NCI-H2227 (cell line): ENCODE measurements around the gene UTF1.

Experiments
- DNase-seq: peaks from one replicate; lab custom pipeline; 2025; ENCODE audit not compliant: unreplicated experiment; lab: John Stamatoyannopoulos, UW

Gene UTF1, protein sequence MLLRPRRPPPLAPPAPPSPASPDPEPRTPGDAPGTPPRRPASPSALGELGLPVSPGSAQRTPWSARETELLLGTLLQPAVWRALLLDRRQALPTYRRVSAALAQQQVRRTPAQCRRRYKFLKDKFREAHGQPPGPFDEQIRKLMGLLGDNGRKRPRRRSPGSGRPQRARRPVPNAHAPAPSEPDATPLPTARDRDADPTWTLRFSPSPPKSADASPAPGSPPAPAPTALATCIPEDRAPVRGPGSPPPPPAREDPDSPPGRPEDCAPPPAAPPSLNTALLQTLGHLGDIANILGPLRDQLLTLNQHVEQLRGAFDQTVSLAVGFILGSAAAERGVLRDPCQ

DNA sequence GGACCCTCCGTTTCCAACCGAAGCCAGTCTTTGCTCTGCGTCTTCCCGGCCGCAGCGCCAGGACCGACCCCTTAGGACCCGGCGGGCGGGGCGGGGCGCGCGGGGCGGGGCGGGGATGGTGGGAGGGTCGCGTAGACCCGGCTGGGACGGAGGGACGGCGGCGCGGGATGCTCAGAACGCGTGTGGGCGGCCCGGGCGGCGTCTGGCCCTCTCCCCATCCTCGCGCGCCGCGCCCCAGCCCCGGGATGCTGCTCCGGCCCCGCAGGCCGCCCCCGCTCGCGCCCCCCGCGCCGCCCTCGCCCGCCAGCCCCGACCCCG lies at the start of gene UTF1:
Gene UTF1 (plus strand): TSS at position 174 of the 318 bp plus-strand sequence. CDS start 72 bp downstream, at position 246.
- DNase-seq: no peak

- no peak for DNase-seq
These were observed 48.9 kb upstream of the UTF1 start for GRCh38 chr10:133180965-133181639.

DNA sequence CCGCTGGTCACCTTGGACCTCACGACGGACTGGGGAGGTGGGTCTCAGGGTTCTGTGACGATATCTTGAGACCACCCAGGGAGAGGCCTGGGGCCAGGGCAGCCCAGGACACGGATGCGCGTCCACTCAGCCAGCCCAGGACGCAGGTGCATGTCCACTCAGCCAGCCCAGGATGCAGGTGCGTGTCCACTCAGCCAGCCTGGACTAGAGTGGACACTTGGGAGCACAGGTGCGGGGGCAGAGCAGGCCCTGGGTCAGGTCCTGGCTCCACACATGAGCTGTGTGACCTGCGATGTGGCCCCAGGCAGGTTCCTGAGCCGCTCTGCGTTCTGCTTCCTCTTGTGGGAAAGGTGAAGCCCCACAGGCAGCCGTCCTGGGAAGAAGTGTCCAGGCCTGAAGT lies 47.8 kb upstream of the UTF1 start:
- DNase-seq: no peak

GRCh38 chr10:133182791-133183645 lies 47.0 kb upstream of the UTF1 start:
- no peak for DNase-seq

DNA sequence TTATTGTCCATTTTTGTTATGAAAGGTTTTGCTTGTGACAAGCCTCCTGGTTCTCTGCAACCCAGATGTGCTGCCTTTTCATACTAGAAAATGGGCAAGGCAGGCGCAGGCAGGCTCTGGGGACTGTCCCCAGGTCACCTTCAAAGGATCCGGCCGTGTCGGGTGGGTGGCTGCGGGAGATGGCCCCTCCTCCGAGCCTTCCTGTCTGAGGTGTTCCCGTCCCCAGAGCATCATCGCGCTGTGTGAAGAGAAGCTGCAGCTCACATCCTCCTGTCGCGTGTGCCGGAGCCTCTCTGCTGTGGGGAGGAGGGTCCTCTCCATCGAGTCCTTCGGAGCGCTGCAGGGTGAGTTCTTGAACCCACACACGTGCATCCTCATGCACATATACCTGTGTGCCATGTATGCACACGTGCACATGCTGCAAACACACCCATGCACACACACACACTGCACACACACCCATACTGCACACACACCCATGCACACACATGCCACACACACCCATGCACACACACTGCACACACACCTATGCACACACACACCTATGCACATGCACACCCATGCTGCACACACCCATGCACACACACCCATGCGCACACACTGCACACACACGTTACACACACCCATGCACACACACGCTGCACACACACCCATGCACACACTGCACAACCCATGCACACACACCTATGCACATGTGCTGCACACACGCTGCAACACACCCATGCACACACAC lies 46.2 kb upstream of the UTF1 start:
- no peak for DNase-seq

- DNase-seq: no peak
These were observed 45.3 kb upstream of the UTF1 start for GRCh38 chr10:133184591-133185244.

DNA sequence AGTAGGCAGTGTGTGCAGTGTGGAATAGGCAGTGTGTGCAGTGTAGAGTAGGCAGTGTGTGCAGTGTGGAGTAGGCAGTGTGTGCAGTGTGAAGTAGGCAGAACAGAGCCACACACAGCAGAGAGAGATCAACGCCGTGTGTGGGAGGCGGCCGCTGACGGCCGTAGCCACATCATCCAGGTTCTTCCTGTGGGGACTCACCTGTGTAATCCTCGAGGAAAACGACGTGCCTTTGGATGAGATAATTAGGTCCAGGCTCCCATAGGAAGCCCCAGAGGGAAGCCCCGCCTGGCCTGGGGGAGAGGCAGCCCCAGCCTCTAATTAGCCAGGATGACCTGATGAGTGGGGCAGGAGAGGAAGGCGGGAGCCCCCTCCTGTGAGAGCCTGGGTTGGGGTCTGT lies 44.6 kb upstream of the UTF1 start:
- no peak for DNase-seq

DNA sequence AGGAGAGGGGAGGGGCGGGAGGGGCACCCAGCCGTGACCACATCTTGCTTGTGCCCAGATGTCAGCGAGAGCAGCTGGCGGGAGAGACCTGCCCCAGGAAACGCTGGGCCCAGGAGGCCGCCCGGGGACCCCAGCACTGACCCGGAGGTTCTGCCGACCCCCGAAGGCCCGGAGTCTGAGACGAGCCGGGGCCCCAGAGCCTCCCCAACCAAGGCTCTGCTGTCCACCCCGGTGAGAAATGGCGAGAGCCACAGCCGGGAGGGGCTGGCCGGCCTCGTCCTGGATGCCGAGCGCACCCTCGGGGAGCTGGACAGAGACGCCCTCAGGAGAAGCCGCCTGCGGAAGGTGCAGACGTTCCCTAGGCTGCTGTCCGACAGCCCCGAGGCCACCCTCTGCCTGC lies 44.1 kb upstream of the UTF1 start:
- DNase-seq: no peak

- DNase-seq: no peak
These were observed 43.5 kb upstream of the UTF1 start for GRCh38 chr10:133186416-133187090.

DNA sequence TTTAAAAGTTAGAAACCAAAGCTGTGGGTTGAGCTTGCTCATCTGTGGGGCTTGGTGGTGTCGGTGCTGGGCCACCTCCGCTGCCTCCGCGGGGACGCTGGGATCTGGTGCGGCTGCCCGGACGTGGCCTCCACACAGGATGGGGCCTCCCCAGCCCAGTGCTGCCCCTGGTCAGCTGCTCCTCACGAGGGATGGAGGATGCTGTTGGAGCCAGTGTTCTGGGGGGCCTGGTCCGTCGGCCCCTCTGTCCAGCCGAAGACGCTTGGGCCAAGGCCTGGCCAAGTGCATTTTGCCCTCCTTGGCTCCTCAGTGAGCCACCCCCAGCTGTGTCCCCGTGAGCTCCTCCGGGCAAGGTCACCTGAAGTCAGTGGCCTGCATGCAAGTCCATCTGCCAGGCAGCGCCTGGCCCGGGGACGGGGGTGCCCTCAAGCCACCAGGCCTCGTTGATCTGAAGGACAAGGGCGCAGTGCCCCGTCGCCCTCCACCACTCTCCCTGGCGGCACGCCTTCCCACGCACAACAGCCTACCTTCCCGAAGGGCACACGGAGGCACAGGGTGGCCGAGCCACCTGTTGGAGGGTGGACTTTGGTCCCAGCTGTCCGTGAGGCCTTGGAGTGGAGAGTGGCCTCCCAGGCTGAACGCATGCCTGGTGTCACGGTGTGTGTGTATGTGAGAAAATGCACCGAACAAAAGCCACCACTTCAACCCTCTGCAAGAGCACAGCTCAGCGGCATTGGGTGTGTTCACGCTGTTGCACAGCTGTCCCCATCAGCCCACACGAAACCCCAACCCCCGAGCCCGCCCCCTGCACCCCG lies 42.7 kb upstream of the UTF1 start:
- no peak for DNase-seq

DNA sequence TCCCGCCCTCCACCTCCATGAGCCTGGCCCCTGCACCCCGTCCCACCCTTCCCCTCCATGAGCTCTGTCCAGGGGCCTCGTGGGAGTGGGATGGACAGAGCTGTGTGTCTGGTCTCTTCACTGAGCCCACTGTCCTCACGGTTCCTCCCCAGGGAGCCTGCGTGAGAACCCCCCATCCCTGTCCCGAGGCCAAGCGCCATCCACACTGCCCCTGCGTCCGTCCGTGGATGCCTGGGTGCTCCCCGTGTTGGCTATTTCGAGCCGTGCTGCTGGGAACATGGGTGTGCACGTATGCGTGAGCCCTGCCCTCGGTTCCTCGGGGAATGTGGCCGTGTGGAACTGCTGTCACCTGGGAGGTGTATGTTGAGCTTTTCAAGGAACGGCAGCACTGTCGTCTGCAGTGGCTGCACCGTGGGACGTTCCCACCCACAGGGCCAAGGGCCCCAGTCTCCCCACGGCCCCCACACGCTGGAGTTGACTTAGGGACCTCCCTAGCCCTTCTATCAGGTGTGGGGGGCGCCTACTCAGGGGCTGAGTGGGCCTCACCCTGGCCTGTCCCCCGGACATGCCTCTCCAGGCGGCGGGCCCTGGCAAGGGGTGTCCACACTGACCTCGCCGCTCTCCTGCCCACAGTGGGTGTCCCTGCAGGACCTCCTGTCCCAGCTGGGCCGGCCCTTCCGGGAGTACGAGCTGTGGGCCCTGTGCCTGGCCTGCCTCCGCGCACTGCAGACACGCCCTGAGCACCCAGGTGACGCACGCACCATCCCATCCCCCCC lies 41.9 kb upstream of the UTF1 start:
- DNase-seq: no peak

DNA sequence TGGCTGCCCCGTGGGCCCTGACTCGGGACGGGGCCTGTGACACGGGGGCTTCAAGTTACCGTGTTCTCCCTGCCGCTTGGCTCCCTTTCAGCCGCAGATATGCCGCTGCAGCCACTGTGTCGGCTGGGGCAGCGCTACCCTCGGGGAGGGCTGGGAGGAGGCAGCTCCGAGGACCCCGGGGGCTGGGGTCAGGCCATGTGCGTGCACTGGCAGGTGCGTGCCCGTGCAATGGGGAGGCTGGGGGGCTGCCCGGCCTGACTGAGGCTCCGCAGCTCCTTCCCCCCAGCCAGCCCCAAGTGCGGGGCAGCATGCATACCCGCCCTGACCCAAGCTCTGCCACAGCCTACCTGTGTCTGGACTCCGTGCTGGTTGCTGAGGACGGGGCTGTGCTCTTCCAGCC lies 40.8 kb upstream of the UTF1 start:
- DNase-seq: no peak

DNA sequence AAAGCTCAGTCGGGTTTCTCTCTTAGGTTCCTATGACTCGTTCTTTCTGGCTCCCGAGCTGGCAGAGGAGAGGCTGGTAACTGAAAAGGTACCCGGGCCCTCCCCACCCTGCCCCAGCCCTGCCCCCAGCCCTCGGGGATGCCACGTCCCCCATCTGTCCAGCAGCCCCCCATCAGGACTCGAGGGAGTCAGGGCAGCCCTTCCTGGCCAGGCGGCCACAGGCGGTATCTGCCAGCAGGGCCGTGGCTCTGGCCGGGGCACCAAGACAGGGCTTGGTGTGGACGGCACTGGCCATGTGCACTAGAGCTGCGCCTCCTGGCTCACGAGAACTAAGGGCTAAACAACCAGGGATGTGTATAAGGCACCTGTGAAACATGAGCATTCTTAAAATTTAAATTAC lies 40.3 kb upstream of the UTF1 start:
- DNase-seq: no peak

- DNase-seq: no peak
These were observed 39.8 kb upstream of the UTF1 start for GRCh38 chr10:133190225-133190624.

- DNase-seq: no peak
These were observed 38.4 kb upstream of the UTF1 start for GRCh38 chr10:133191651-133192050.

GRCh38 chr10:133194151-133194550 lies 35.9 kb upstream of the UTF1 start:
- no peak for DNase-seq

- no peak for DNase-seq
These were observed 34.9 kb upstream of the UTF1 start for GRCh38 chr10:133195096-133195495.

- DNase-seq: no peak
These were observed 34.4 kb upstream of the UTF1 start for GRCh38 chr10:133195611-133196010.
